ENCODE data around the gene CTTN. TPM values are rescaled to one million over a fixed set of nuclear protein-coding genes. Genes with fewer than 3 reads are reported as not detected.
"Not testable (repeated sequence)": the region's sequence is repeated elsewhere in the genome, so short reads cannot be mapped to it uniquely, and the experiment has no call there.

The CTTN gene
- total RNA-seq, 1 experiment from 2014 or later, result 155 TPM

DNA sequence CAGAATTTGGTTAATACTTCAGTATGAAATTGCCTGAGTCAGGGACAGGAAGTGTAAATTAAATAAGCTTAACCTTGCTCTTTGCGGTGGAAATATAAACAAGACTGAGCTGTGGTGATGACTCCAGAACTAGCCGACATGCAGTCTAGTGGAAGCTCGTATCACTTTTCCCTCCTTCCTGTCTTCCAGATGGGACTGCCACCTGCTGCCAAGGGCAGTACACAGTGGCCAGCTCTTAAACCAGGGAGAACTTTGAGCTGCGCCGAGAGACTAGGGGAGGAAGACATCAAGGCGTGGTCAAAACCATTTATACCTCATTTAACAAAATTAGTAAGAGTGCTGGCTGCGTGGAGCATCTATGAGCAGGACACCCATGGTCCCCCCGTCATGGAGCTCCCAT lies 31.3 kb upstream of the CTTN start:
- Histone ChIP-seq H3K4me3 (ENCODE audit: insufficient read depth, low read depth, low read length) (no peak overlapping the region), H3K27me3 (ENCODE audit: control insufficient read depth, insufficient read depth, low read length) (no peaks in the 10 kb centered on the region), H3K36me3 (replicated peaks; ENCODE audit: control insufficient read depth, insufficient read depth, low read length) (peaks cover 19% of the 10 kb centered on the region)
- DNase-seq, result no peak

DNA sequence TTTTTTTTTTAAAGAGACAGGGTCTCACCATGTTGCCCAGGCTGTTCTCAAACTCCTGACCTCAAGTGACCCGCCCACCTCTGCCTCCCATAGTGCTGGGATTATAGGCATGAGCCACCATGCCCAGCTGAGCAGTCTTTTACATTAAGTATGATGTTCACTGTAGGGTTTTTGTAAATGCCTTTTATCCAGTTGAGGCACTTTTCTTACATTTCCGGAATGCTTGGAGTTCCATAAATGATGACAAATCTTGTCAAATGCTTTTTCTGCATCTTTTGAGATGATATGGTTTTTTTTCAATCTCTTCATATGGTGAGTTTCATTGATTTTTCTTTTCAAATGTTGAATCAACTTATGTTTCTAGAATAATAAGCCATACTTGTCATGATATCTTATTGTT lies 29.4 kb upstream of the CTTN start:
- no peak for DNase-seq
- peaks cover 19% of the 10 kb centered on the region for H3K36me3 ChIP-seq (replicated peaks; ENCODE audit: control insufficient read depth, insufficient read depth, low read length)
- H3K4me3 ChIP-seq (ENCODE audit: insufficient read depth, low read depth, low read length), result no peak overlapping the region
- H3K27me3 ChIP-seq (ENCODE audit: control insufficient read depth, insufficient read depth, low read length), result no peaks in the 10 kb centered on the region

DNA sequence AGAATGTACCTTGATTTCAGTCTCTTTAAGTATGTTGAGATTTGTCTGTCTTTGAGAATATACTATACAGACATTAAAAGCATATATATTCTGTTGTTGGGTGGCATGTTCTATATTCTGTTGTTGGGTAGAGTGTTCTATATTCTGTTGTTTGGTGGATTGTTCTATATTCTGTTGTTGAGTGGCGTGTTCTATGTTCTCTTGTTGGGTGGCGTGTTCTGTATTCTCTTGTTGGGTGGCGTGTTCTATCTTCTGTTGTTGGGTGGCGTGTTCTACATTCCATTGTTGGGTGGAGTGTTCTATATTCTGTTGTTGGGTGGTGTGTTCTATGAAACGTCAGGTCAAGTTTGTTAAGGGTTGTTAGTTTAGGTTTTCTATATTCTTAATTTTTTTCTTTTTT lies 27.1 kb upstream of the CTTN start:
- DNase-seq, result no peak
- Histone ChIP-seq H3K36me3 (replicated peaks; ENCODE audit: control insufficient read depth, insufficient read depth, low read length) (peaks cover 19% of the 10 kb centered on the region), H3K4me3 (ENCODE audit: insufficient read depth, low read depth, low read length) (no peak overlapping the region), H3K27me3 (ENCODE audit: control insufficient read depth, insufficient read depth, low read length) (no peaks in the 10 kb centered on the region)

DNA sequence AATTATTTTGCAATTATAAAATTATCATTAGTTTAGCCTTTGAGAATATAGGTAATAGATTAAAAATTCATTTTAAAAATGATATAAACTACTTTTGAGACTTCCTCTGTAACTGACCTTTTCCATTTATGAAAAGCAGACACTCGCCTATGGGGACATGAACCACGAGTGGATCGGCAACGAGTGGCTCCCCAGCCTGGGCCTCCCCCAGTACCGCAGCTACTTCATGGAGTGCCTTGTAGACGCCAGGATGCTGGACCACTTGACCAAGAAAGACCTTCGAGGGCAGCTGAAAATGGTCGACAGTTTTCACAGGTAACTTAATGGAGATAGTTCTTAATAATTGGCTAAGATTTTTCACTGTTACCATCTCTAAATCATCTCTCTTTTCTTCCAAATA lies 26.3 kb upstream of the CTTN start:
- no peak for DNase-seq
- Histone ChIP-seq H3K4me3 (ENCODE audit: insufficient read depth, low read depth, low read length) (no peak overlapping the region), H3K36me3 (replicated peaks; ENCODE audit: control insufficient read depth, insufficient read depth, low read length) (peaks cover 19% of the 10 kb centered on the region), H3K27me3 (ENCODE audit: control insufficient read depth, insufficient read depth, low read length) (no peaks in the 10 kb centered on the region)

DNA sequence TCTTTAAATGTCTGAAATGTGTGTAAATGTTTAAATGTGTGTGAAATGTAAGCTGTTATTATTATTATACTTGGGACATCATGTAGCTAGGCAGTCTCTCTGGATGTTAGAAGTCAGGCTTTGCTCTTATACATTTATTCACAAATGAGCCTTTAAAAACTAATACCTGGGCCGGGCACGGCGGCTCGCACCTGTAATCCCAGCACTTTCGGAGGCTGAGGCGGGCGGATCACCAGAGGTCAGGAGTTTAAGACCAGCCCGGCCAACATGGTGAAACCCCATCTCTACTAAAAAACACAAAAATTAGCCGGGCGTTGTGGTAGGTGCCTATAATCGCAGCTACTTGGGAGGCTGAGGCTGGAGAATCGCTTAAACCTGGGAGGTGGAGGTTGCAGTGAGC lies 21.7 kb upstream of the CTTN start:
- Histone ChIP-seq H3K4me3 (ENCODE audit: insufficient read depth, low read depth, low read length) (no peak overlapping the region), H3K36me3 (replicated peaks; ENCODE audit: control insufficient read depth, insufficient read depth, low read length) (peaks cover 28% of the 10 kb centered on the region), H3K27me3 (ENCODE audit: control insufficient read depth, insufficient read depth, low read length) (no peaks in the 10 kb centered on the region)
- no peak for DNase-seq

DNA sequence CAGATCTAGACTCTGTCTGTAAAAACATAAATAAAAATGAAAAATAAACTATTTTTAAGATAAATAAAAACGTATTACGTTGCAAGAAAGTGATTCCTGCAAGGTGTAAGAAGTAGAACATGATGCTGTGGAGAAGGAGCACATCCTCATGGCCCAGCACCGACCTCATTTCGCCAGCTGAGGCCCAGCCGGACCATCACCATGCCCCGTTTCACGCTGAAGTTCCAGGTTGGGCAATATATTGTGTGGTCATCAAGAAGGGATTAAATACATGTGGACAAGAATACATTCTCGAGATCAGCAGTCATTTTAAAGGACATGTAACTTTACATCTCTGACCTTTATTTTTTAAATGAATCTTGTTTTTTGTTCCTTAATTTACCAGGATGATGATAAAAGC lies 20.7 kb upstream of the CTTN start:
- H3K27me3 ChIP-seq (ENCODE audit: control insufficient read depth, insufficient read depth, low read length), result no peaks in the 10 kb centered on the region
- H3K36me3 ChIP-seq (replicated peaks; ENCODE audit: control insufficient read depth, insufficient read depth, low read length), result peaks cover 26% of the 10 kb centered on the region
- no peak for DNase-seq
- no peak overlapping the region for H3K4me3 ChIP-seq (ENCODE audit: insufficient read depth, low read depth, low read length)

DNA sequence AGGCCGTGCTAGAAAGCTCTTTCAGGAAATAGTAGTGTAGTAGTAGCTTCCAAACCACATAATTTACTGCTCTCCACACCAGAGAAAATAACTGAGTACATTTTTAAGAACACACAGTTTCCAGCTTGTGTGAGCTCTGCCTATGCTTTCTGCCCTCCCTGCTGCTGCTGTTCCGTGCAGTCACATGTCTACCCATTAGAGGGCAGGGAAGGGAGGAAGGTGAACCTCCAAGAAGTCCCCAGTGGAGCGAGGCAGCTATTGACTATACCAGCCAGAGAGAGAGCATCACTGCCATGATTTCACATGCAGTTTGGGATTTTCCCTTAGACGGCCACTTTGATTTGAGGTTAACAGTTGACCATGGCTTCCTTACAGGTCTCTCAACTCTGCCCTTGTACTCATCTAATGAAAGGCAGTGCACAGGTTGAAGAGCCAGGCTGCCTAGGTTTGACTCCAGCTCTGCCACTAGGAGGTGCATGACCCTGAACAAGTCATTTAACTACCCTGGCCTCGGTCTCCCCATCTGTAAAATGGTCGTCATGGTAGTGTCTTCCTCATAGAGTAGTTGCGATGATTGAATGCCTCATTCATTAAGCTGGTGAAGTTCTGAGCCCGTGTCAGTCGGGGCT lies 19.7 kb upstream of the CTTN start:
- no peaks in the 10 kb centered on the region for H3K27me3 ChIP-seq (ENCODE audit: control insufficient read depth, insufficient read depth, low read length)
- DNase-seq, result no peak
- H3K36me3 ChIP-seq (replicated peaks; ENCODE audit: control insufficient read depth, insufficient read depth, low read length), result peaks cover 21% of the 10 kb centered on the region
- H3K4me3 ChIP-seq (ENCODE audit: insufficient read depth, low read depth, low read length), result no peak overlapping the region

DNA sequence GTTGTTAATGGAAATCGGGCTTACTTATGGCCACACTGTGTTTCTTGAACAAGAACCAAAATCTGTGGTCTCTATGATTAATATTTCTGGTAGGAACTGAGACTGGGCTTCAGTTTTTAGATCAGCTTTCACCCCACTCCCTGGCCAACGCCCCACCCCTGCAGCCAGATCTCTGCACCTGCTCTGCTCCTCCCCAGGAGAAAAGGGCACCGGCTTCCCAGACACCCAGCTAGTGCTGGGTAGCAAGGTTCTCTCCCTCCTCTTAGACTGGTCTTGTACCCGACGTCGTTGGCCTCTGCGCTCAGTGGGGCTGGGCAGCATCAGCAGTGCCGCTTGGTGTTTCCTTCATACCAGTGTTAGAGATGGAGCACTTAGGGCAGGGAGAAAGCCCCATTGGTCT lies 17.0 kb upstream of the CTTN start:
- no peak for DNase-seq
- Histone ChIP-seq H3K36me3 (replicated peaks; ENCODE audit: control insufficient read depth, insufficient read depth, low read length) (peaks cover 17% of the 10 kb centered on the region), H3K4me3 (ENCODE audit: insufficient read depth, low read depth, low read length) (no peak overlapping the region), H3K27me3 (ENCODE audit: control insufficient read depth, insufficient read depth, low read length) (no peaks in the 10 kb centered on the region)

DNA sequence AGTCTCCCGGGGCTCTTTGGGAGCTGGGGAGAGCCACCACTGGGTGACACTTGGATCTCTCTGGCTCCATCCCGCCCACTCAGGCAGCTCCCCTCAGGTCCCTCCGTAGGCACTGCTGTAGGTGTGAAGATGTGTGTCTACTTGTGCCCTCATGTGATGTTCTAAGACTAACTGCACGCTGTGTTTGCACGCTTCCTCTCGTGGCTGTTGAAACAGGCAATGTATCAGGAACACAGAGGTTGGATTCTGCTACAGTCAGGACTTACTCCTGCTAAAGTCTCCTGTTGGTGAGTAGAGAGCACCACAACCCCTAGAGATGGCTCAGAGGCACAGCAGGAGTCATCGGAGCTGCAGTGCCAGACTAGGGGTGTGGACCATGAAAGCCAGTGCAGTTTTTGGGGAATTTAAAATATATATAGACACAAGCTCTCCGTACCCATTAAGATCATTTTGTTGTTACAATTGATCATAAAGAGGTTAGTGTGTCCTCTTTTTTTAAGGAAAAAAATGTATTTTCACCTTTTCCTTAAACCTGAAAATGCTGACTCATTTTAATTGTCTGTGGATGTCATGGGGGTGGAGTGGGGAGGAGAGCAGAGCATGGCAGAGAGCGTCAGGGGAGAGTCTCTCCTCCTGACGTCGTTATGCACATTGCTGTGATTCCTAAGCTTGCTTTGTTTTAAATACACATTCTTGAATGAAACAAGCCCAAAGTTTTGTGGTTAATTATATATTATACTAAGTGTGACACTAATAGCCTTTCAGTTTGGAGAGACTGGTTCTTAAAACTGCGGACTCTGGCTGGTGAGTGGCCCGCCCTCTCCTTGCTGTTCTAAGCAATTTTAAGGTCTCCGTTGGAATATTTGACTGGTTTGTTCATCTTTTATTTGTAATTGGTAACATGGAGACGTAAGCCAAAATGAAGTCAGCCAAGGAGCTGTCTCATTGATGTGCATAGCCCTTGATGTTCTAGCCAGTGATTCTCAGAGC lies 16.2 kb upstream of the CTTN start:
- DNase-seq, result peak; percentile 68
- no peaks in the 10 kb centered on the region for H3K27me3 ChIP-seq (ENCODE audit: control insufficient read depth, insufficient read depth, low read length)
- peaks cover 17% of the 10 kb centered on the region for H3K36me3 ChIP-seq (replicated peaks; ENCODE audit: control insufficient read depth, insufficient read depth, low read length)

DNA sequence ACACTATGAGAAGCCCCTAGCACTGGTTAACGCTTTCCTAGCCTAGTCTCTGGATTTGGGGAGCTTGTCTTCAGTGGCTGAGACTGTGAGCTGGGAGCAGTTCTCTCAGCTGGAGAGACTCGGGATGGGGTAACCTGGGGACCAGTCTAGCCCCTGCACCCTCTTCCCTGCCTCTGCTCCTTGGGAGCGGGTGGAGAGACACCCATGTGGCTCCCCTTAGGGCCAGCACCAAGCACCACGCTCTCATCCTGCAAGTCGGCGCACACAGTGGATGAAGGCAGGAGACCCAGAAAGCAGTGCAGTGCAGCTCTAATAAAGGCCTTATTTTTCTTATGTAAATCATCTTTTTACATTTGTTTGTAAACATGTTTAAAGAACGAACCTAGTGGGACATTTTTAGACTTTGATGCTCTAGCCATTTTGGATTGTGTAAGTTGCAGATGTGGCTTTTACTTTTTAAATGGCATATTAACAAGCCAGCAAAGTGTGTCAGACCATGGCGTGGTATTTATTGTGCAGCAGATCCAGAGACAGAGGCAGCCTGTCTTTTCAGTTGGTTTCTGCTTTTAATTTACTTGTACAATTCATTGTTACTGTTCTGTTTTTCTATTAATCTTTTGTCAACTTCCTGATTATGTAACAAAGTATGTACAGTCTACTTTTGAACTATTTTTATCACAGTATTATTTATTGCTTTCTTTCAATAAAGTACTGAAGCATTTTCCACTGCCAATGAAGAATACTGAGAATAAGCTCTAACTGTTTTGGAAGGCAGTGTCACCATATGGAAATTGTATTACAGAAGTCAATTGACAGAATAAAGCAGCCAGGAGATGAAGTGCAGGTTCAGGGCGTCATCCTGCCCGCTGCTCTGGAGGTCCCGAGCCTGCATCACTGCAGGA lies 14.4 kb upstream of the CTTN start:
- Histone ChIP-seq H3K36me3 (replicated peaks; ENCODE audit: control insufficient read depth, insufficient read depth, low read length) (peaks cover 8% of the 10 kb centered on the region), H3K4me3 (ENCODE audit: insufficient read depth, low read depth, low read length) (no peak overlapping the region), H3K27me3 (ENCODE audit: control insufficient read depth, insufficient read depth, low read length) (no peaks in the 10 kb centered on the region)
- DNase-seq, result no peak

More for the DNA sequence above, 16.2 kb upstream of the CTTN start:
- no peak overlapping the region for H3K4me3 ChIP-seq (ENCODE audit: insufficient read depth, low read depth, low read length)

DNA sequence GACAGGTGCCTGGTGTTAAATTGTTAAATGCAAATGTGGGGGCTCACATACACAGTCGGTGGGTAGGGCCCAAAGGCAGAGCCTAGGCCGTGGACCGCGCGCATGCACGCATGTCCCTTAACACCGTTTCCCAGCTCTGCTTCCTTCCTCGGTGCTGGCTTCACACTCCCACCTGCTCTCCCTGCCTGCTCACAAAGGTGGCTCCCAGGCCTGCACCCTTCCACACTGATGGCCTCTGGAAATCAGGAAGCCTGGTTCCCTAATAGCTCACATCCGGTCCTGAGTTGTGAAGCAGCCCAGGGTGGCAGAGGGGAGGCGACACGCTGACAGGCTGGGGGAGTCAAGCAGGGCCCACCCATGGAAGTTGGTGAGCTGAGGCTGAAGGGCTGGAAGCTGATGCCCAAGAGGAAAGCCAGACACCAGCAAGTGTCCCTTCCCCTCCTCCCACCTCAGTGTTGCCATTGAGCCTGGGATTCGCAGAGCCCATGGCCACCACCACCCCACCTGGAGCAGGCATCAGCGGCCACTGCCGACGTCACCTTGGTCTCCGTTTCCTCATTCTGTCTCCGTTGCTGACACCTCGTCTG lies 13.7 kb upstream of the CTTN start:
- no peak for DNase-seq
- Histone ChIP-seq H3K27me3 (ENCODE audit: control insufficient read depth, insufficient read depth, low read length) (no peaks in the 10 kb centered on the region), H3K36me3 (replicated peaks; ENCODE audit: control insufficient read depth, insufficient read depth, low read length) (peaks cover 7% of the 10 kb centered on the region), H3K4me3 (ENCODE audit: insufficient read depth, low read depth, low read length) (no peak overlapping the region)

DNA sequence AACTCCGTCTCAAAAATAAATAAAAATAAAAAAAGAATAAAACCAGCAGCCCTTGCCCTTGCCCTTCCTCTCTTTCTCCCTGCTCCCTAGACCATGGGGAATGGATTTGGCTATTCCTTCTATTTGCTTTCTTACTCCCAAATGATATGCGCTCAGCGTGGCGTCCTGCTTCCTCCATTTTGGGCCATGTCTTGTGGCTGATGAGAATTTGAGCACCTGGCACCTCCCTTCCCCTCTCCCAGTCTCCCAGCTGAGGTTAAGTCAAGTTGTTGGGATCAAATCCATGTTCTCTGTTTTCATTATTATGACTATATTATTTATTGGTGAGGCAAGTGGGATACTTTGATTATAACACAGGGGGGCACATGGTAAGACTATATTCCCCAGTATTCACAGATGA lies 10.8 kb upstream of the CTTN start:
- H3K4me3 ChIP-seq (ENCODE audit: insufficient read depth, low read depth, low read length), result no peak overlapping the region
- H3K36me3 ChIP-seq (replicated peaks; ENCODE audit: control insufficient read depth, insufficient read depth, low read length), result peaks cover 7% of the 10 kb centered on the region
- no peaks in the 10 kb centered on the region for H3K27me3 ChIP-seq (ENCODE audit: control insufficient read depth, insufficient read depth, low read length)
- DNase-seq, result peak; percentile 30

DNA sequence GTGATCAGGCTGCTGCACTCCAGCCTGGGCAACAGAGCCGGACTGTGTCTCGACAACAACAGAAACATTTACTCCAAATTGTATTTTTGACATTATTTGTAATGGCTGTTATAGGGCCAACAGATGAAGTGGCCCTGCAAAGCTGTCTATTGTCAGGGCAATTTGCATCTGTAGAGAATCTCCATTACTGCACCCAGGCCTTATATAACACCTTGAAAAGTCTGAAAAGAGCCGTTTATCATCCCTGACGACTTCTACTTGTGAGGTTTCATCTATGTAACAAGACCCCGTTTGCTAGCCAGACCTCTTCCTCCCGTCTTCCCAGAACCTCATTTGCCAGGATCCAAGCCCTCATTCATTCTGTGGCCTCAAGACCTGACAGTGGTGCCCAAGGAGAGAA lies 9.1 kb upstream of the CTTN start:
- Histone ChIP-seq H3K27me3 (ENCODE audit: control insufficient read depth, insufficient read depth, low read length) (no peaks in the 10 kb centered on the region), H3K36me3 (replicated peaks; ENCODE audit: control insufficient read depth, insufficient read depth, low read length) (peaks cover 8% of the 10 kb centered on the region), H3K4me3 (ENCODE audit: insufficient read depth, low read depth, low read length) (no peak overlapping the region)
- no peak for DNase-seq

DNA sequence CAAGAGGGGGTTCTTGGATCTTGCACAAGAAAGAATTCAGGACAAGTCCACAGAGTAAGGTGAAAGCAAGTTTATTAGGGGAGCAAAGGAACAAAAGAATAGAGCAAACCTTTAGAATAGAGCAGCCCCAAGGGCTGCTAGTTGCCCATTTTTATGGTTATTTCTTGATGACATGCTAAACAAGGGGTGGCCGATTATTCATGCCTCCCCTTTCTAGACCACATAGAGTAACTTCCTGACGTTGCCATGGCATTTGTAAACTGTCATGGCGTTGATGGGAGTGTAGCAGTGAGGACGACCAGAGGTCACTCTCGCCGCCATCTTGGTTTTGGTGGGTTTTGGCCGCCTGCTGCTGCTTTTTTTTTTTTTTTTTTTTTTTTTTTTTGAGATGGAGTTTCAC lies 7.4 kb upstream of the CTTN start:
- H3K36me3 ChIP-seq (replicated peaks; ENCODE audit: control insufficient read depth, insufficient read depth, low read length); H3K27me3 ChIP-seq (ENCODE audit: control insufficient read depth, insufficient read depth, low read length); DNase-seq; H3K4me3 ChIP-seq (ENCODE audit: insufficient read depth, low read depth, low read length): not testable (repeated sequence)

All from H7 (cell line).